Renal pelvis (tissue), 12 donors: ENCODE measurements around the gene MMP25. TPM values are rescaled to one million over a fixed set of nuclear protein-coding genes. Genes with fewer than 3 reads are reported as not detected.

Experiments used
- DNase-seq: peaks from one replicate; pipeline ENCODE4 v3.0.0-alpha.2; 2013
- long read RNA-seq, 16 experiments: transcript quantifications; one replicate each; lab custom pipeline, GENCODE V29; 2026
- polyA plus RNA-seq, 3 donors: library from polyadenylated mRNA; unstranded; fragments of 120-200 nt; gene quantifications; one replicate each; pipeline ENCODE4 v1.2.1, GENCODE V29; 2013; ENCODE audit not compliant: insufficient read length in 3 of 3

MMP25 gene, protein sequence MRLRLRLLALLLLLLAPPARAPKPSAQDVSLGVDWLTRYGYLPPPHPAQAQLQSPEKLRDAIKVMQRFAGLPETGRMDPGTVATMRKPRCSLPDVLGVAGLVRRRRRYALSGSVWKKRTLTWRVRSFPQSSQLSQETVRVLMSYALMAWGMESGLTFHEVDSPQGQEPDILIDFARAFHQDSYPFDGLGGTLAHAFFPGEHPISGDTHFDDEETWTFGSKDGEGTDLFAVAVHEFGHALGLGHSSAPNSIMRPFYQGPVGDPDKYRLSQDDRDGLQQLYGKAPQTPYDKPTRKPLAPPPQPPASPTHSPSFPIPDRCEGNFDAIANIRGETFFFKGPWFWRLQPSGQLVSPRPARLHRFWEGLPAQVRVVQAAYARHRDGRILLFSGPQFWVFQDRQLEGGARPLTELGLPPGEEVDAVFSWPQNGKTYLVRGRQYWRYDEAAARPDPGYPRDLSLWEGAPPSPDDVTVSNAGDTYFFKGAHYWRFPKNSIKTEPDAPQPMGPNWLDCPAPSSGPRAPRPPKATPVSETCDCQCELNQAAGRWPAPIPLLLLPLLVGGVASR
- polyA plus RNA-seq, result 1 to 10 TPM; 1.4 to 1.6 (median 1.5) TPM
- long read RNA-seq, donor 1, result 0 reads
- long read RNA-seq, donor 2, result 0 reads
- long read RNA-seq, donor 3, result 0 reads
- long read RNA-seq, donor 4, result 0 reads
- long read RNA-seq, donor 5, result 0 reads
- long read RNA-seq, donor 6, result 0 reads
- long read RNA-seq, donor 7, result 0 reads
- long read RNA-seq, donor 8, partial matches to known transcripts, result 0 of 1 reads
- long read RNA-seq, donor 8, other reads (novel, unspliced or antisense), result 0 of 1 reads
- long read RNA-seq, donor 9, result 0 reads
- long read RNA-seq, donor 10, result 0 reads
- long read RNA-seq, donor 11, result 0 reads
- long read RNA-seq, donor 12, result 0 reads
- long read RNA-seq, donor 13, result 0 reads
- long read RNA-seq, donor 14, result 0 reads
- long read RNA-seq, donor 15, result 0 reads
- long read RNA-seq, donor 16, result 0 reads

DNA sequence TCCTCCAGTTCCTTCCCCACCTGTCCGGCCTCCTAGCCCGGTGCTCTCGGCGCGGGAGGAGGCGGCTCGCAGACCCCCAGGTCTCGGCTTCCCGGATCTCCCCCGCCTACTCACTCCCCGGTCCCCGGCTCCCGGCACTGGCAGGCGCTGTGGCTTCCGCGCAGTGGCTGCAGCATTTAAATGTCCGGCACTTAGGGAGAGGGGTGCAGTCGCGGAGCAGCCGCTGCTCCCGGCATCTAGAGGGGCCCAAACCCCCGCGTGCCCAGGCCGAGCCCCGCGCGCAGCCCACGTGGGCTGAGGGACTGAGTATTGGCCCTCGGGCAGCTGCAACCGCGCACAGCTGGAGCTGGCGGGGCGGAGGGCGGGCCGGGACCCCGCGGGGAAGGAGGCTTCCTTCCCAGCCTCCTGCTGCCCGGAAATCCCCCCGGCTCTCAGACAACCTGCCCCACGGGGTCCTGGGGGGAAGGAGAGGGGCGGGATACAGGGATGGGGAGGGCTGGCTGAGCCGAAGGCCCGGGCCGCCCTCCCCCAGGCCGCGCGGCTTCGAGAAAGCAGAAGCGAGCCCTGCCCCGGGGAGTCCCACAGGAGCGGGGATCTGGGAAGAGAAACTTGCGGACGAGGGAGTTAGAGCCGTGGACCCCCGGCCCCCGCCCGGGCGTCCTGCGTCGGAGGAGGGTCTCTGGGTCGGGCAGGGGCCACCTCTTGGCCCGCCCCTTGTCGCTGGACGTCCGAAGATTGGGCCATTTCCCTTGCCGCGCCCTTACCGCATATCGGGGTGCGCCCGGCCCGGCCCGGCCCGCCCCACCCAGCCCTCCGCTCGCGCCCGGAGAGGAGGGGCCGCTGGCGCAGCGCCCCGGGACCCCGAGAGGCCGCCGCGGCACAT is at the start of gene MMP25:
Gene MMP25, plus strand, starts transcription at position 804 of the 883 bp plus-strand sequence. CDS start 357 bp downstream, outside the sequence.
- no peak for DNase-seq

DNA sequence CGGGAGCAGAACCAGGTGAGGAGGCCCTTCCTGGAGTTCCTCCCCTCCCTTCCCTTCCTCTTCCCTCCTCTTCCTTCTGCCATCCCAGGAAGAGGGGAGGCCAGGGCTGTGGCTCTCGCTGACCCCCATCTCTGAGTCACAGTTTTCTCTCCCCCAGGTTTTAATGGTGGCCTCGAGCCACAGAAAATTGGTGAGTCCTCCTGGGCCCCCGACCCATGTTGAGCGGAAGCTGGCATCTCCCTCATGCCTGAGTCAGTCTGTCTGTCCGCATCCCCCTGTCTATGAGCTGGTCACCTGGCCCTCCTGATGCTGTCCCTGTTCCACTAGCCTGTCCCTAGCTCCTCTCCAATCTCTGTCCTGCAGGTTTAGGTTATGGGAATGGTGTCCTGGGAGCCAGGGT is 46.4 kb upstream of the MMP25 start:
- no peak for DNase-seq

DNA sequence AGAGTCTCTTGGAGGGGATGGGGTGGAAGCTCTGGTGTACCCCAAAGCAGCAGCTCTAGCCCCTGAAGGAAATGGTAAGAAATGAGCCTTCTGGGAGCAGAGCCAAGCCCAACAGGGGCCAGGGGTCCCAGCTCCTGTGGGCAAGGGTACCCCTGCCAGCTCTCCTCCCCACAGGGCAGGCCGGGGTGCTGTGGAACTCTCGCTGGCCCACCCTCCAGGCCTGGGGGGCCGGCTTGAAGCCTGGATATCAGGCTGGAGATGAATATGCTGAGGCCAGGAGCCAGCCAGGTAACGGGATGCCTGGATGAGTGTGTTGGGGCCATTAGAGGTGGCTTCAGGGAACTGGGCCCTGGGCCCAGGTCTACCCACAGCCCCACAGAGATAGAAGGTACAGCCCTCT is 45.8 kb upstream of the MMP25 start:
- no peak for DNase-seq

DNA sequence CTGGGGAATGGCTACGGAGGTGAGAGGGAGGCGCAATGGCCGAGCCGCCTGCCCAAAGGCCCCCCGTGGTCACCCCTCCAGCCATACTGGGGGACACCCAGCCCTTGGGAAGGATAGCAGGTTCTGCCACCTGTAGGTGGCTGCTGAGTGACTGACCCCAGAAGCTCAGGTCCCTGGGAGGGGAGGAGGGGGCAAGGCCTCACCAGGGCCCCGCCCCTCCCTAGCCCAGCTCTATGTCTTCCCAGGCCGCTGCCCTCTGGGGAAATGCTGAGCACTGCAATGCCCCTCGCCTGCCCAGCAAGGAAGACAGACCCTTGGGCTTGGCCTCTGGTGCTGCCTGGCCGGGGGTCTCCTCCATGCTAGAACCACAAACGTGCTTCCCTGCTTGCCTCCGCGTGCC is 45.0 kb upstream of the MMP25 start:
- DNase-seq, result no peak

DNA sequence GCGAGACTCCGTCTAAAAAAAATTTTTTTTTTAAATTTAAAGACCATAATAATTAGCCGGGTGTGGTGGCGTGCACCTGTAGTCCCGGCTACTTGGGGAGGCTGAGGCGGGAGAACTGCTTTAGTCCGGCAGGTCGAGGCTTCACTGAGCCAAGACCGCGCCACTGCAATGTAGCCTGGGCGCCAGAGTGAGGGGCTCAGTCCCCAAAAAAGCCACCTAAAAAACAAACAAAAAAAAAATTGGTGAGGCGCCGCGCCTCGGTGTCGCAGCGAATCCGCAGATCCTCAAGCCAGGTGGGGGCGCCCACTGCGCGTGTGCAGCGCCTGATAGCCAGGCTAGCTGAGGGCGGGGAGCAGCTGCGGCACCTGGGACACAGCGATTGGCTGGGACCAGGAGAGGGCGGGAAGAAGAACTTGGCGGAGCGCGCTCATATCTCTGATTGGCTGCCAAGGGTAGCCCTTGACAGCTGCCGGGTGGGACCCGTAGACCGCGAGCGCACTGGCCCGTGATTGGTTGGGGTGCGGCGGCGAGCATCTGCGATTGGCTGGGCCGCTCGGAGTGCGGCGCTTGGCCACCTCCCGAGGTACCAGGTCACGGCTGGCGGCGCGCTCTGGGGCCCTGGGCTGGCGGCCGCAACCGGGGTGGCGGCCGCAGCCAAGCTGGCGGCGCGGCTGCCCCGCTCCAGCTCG is 42.6 kb upstream of the MMP25 start:
- peak; percentile 96 for DNase-seq

DNA sequence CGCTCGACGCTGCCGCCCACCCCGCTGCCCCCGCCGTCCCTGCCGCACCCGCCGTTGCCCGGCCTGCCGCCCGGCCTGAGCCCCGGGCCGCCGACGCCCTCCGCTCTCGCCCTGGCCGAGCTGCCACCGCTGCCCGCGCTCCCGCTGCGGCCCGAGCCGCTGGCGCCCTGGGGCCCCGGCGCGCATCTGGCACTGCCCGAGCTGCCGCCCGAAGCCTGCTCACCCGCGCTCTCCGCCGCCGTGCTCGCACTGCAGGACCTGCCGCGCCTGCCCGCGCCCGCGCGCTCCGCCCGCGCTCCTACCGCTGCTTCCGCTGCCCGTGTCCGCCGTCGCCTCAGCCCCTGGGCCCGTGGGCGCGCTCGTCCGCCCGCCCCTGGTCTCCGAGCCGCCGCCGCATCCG is 42.0 kb upstream of the MMP25 start:
- DNase-seq, result no peak

DNA sequence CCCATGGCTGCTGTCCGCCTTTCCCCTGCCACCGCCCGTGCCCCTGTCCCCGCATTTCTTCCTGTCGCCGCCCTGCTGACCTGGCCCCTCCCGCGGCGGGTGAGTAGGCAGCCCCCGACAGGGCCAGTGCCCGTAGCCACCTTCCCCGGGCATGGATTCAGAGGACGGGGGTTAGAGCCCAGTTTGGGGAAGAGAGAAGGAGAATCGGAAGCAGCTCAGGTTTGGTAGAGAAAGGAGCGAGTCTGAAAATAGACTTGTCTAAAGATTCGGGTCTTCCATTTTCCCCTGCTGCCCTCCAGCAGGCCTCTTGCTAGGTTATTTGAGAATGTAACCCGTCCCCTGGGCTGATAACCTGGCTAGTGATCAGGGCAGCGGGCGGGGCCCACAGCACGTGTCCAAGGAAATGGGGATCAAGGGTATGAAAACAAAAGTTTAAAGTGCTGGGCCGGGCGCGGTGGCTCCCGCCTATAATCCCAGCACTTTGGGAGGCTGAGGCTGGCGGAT is 41.5 kb upstream of the MMP25 start:
- no peak for DNase-seq

DNA sequence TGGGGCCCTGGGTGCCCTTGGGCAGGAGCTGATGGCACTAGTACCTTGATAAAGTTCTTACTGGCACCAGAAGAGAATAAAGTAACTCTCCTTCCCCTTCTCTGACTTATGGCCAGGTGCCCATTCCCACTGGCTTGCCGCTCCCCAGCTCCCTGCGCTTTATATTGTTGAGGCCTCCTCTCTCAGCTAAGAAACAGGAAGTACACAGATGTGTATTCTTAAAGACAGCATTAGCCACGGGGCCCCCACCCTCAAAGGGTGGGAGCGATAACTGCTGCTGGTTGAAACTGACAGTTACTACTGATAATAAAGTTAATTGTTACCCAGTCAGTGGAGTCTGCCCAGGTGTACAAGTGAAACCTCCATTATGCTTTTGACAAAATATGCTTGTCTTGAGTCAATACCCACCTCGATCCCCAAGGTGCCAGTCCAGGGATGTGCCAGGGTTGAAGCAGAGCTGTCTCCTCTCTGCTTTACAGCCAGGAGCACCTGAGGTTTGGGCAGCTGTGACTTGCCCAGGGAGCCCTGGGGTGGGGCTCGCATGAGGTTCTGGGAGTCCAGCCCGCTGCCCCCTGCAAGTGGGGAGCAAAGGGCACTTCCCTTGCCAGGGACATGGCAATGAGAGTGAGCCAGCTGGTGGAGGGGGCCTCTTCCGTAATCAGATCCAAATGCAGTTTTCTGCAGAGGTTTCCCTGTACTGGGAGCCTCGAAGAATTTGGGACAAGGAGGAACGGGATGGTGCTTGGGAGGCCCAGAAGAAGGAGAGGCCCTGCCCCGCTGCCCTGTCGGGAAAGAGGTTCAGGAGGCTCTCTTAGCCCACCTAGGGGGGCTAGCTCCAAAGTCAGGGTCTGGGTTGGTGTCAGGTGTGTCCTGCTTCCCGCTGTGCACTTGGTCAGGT is 39.1 kb upstream of the MMP25 start:
- no peak for DNase-seq

DNA sequence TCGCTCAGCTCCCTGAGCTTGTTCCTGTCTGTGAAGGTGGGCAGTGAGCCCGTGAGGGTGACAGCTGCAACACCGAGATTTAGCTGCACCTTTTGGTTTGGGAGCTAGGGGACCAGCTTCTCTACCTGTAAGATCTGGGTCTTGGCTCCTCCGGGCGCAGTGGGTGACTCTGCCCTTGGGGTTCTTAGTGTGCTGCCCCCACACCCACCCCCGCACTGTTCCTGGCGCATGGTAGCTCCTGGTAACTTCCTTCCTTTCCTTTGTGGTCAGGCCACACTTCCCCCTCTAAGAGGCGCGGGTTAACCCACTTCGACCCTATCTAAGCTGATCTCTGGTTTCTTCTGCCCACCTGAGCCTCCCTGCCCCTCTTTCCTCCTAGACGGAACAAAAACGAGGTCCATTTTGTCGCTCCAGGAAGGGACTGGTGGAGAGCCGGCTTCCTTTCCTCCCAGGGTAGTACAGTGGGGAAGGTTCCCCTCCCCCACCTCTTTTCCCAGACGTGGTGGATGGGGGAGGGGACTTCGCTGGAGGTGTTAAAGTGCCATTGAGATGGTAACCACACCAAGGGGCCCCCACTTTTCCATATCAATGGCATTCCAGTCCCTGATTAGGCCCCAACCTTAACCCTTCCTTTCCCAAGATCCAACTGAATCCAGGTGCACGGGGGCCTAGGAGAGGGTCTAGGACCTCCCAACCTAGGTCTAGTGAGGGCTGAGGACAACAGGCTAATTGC is 38.2 kb upstream of the MMP25 start:
- DNase-seq, result no peak

DNA sequence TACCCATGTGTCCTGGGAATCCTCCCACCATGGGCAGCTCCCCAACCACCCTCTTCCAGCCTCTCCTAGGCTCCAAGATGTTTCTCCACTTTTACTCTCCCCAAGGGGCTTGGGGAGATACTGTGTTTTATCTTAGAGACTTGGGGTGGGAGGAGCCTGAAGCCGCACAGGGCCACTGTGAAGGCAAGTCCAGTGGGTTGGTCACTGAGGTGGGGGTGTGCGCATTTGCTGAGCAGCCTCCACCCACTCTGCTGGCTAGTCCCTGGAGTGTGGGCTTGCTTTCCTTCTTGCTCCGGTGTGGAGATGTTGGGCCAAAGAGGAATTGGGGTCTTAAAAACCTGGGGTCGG is 37.7 kb upstream of the MMP25 start:
- DNase-seq, result no peak

DNA sequence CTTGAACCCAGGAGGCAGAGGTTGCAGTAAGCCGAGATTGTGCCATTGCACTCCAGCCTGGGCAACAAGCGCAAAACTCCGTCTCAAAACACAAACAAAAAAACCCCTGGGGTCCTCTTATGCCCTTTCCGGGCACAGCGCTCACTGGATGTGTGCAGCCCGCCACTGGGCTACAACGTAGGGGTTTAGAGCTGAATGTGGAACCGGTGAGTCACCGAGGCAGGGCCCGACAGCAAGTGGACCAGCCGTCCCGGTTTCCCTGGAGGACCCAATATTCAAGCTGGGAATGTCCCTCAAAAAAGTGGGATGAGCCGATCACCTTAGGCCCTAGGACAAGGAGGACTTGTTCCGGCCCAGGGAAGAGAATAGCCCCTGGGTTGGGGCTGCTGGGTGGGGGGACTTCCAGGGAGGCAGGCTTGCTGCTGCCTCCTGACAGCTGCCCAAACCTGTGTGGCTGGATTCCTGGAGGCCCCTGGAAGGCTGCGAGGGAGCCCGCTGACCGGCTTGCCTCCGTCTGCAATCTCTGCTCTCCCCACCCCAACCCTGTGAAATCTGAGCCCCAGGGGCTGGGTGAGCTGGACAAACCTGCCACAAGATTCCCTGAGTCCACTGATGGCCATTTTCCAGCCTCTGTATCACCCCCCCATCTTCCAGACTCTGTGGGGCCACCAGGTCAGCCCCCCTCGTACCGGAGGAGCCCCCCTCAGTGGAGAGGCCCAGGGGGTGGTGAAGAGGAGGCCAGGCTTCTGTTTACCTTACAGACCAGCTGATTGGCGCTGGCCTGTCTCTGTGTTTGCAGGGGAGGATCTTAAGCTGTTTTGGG is 36.6 kb upstream of the MMP25 start:
- peak; percentile 87 for DNase-seq

DNA sequence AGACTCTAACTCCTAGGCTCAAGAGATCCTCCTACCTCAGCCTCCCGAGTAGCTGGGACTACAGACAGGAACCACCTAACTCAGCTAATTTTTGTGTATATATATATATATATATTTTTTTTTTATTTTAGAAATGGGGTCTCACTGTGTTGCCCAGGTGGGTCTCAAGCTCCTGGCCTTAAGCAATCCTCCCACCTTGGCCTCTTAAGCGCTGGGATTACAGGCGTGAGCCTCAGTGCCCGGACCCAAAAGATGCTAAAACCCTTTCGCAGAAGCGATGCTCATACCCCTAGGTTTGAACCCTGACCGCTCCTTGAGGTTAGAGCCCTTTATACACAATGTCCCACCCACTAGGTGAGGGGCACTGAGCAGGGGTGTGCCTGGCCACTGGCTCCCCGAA is 35.9 kb upstream of the MMP25 start:
- no peak for DNase-seq

DNA sequence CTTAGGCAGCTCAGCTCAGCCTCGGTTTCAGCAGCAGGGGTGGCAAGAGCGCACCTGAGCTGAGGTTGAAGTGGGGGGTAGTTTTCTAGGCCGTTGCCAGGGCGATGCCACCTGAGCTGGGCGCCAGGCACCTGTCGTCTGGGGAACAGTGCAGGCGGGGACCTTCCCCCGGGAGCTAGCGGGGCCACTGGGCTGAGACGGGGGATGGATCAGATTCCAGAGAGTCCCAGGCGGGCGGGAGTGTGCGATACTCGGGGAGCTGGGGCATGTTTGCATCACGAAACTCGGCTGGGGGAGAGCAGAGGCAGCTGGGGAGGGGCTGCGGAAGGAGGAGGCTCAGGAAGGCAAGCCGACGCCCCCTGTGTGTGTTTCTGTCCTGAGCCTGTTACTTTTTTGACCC is 34.1 kb upstream of the MMP25 start:
- DNase-seq, result peak; percentile 78

DNA sequence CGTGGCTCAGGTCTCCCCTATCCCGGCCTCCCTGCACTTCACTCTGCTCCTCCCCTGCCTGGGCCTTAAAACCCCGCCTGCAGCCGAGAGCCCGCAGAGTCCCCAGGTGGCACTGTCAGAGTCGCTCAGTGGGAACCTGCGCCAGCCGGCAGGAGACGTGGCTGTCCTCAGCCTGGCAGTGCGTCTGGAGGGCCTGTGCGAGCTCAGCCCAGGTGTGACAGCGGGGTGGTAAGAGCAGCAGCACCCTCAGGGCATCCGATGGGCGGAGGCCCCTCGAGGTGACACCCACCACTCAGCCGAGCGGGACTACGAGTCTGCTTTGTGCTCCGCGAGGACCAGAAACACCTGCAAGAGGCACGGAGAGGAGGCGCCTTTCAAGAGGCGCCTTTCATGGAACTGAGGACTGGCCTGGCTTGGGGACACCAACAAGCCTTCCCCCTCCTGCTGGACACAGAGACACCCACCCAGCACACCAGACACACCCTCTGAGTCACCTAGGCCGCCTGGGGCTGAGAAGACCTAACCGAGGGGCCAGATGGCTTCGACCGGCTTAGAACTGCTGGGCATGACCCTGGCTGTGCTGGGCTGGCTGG is 33.4 kb upstream of the MMP25 start, which contains the start of gene CLDN9:
Gene CLDN9, plus strand, starts transcription at position 96 of the 593 bp plus-strand sequence. Its CDS starts 440 bp downstream, at position 536.
- no peak for DNase-seq

DNA sequence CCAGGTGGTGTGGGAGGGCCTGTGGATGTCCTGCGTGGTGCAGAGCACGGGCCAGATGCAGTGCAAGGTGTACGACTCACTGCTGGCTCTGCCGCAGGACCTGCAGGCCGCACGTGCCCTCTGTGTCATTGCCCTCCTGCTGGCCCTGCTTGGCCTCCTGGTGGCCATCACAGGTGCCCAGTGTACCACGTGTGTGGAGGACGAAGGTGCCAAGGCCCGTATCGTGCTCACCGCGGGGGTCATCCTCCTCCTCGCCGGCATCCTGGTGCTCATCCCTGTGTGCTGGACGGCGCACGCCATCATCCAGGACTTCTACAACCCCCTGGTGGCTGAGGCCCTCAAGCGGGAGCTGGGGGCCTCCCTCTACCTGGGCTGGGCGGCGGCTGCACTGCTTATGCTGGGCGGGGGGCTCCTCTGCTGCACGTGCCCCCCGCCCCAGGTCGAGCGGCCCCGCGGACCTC is 32.8 kb upstream of the MMP25 start:
- DNase-seq, result no peak

DNA sequence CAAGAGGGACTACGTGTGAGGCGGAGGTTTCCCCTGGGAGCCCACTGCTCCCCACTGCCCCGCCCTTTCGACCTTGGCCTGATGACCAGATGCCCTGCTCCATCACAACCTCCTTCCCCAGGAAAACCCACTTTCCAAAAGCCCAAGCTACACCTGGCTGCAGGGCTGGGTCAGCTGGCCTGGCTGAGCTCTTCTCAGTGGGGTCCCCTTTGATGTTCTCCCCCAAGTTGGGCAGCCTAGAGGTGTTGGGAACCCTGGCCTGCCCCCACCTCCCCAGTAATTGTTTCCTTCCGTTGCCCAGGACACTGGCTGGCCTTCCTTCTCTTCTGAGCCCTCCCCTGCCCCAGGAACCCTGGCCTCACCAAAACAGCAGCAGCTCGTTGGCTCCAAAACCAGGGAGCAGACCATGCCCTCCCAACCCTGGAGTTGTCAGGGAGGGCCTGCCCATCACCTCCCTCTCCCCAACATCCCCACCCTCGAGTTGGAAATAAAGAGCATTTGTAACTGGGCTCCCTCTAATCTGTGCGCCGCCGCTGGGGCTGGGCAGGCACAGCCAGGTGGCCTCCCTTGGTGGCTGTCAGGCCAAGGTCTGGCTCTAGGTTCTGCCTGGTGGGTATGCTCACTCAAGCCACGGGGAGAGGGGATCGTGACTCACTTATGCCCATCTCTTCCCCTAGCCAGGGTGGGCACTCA is 32.2 kb upstream of the MMP25 start:
- no peak for DNase-seq

DNA sequence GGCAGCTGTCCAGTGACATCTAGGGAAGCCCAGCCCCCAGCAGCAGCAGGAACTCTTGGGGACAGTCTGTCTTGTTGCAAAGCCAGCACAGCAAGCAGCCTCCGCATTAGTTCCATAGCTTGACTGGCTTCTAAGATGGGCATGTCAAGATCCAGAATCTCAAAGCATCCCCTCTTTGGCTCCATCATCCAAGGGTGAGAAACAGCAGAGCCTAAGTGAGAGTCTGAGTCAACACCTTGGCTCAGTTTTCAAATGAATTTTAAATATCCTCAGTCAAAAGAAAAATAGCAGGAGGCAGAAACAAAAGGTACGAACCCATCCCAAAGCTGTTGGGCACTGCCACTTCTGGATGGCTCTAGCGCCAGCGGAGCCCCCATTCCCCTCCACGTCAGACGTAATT is 31.4 kb upstream of the MMP25 start:
- DNase-seq, result no peak
